GM23338 (cell line): ENCODE measurements around the gene SLC6A7.

ENCODE experiments used
- CREB1 ChIP-seq: fragments of 250-450 bp; sonication (Bioruptor Pico); IDR thresholded peaks from 2 replicates; pipeline ENCODE4 v1.5.0; 2020; ENCODE audit warnings: low read depth, mild to moderate bottlenecking, moderate library complexity
- CTCF ChIP-seq, 2 experiments: fragments of 200-600 bp in 1 of 2; sonication (generic) in 1 of 2; conservative IDR thresholded peaks; 2 replicates each; pipeline versions ENCODE4 v1.5.1 to v1.6.1; 2016 to 2017; ENCODE audit warnings: antibody characterized with exemption in 2 of 2, low read depth in 2 of 2, mild to moderate bottlenecking in 2 of 2, moderate library complexity in 1 of 2
- ETS1 ChIP-seq: IDR thresholded peaks from 2 replicates; pipeline ENCODE4 v1.6.1; 2016; ENCODE audit warnings: antibody characterized with exemption
- EZH2 ChIP-seq: fragments of 200-600 bp; sonication (generic); IDR thresholded peaks from one replicate; pipeline ENCODE4 v1.8.0; 2017; ENCODE audit warnings: antibody characterized with exemption, mild to moderate bottlenecking, low read depth; ENCODE audit not compliant: unreplicated experiment
- EZH2phosphoT487 ChIP-seq: fragments of 200-600 bp; sonication (generic); IDR thresholded peaks from one replicate; pipeline ENCODE4 v1.8.1; 2018; ENCODE audit warnings: antibody characterized with exemption; ENCODE audit not compliant: unreplicated experiment
- JUNB ChIP-seq: IDR thresholded peaks from one replicate; pipeline ENCODE4 v1.6.1; 2016; ENCODE audit warnings: antibody characterized with exemption; ENCODE audit not compliant: unreplicated experiment
- POLR2AphosphoS5 ChIP-seq: IDR thresholded peaks from 2 replicates; pipeline ENCODE4 v1.6.1; 2016; ENCODE audit warnings: antibody characterized with exemption, low read depth
- REST ChIP-seq: IDR thresholded peaks from one replicate; pipeline ENCODE4 v1.6.1; 2018; ENCODE audit warnings: antibody characterized with exemption; ENCODE audit not compliant: unreplicated experiment
- ZNF114 ChIP-seq: fragments of 250-450 bp; sonication (Bioruptor Pico); IDR thresholded peaks from 2 replicates; pipeline ENCODE4 v1.5.0; 2020; ENCODE audit warnings: mild to moderate bottlenecking, moderate library complexity

- TF ChIP-seq CTCF (conservative IDR thresholded peaks at IDR 0.05; ENCODE audit: low read depth in 2 of 2) (no peak), EZH2 (no peak), POLR2AphosphoS5 (no peak), ETS1 (no peak), EZH2phosphoT487 (no peak), ZNF114 (CRISPR knock-in tag) (no peak), REST (no peak), CREB1 (CRISPR knock-in tag) (no peak), JUNB (no peak)
Measured at GRCh38 chr5:150236313-150236712, 46.5 kb downstream of the SLC6A7 start.
